Neural cell (in vitro differentiated cells): Measurements from ENCODE around the gene ZNF668.

ENCODE experiments used
- CTCF ChIP-seq: fragments of 450-650 bp; IDR thresholded peaks from 2 replicates; pipeline ENCODE4 v1.5.1; 2014; ENCODE audit warnings: antibody characterized with exemption, mild to moderate bottlenecking, moderate library complexity; ENCODE audit not compliant: poor library complexity, severe bottlenecking
- EZH2 ChIP-seq: fragments of 200-600, 300-800 bp; shearing (Covaris generic), sonication (generic); IDR thresholded peaks from 2 replicates; pipeline ENCODE4 v1.6.1; 2014; ENCODE audit warnings: antibody characterized with exemption, low read length, borderline replicate concordance, mild to moderate bottlenecking; ENCODE audit not compliant: insufficient read depth, poor library complexity, severe bottlenecking
- TAF1 ChIP-seq: IDR thresholded peaks from 2 replicates; pipeline ENCODE4 v1.6.1; 2012; ENCODE audit warnings: low read depth

GRCh38 chr16:31108035-31108793 is 34.2 kb upstream of the ZNF668 start, which contains the start of gene BCKDK:
- TF ChIP-seq CTCF (no peak), EZH2 (no peak), TAF1 (no peak)
